ENCODE measurements around the gene AGO4. TPM values are rescaled to one million over a fixed set of nuclear protein-coding genes. Genes with fewer than 3 reads are reported as not detected.

The AGO4 gene
- polyA plus RNA-seq, 3 donors: 20.0 to 46.9 (median 24.0) TPM

DNA sequence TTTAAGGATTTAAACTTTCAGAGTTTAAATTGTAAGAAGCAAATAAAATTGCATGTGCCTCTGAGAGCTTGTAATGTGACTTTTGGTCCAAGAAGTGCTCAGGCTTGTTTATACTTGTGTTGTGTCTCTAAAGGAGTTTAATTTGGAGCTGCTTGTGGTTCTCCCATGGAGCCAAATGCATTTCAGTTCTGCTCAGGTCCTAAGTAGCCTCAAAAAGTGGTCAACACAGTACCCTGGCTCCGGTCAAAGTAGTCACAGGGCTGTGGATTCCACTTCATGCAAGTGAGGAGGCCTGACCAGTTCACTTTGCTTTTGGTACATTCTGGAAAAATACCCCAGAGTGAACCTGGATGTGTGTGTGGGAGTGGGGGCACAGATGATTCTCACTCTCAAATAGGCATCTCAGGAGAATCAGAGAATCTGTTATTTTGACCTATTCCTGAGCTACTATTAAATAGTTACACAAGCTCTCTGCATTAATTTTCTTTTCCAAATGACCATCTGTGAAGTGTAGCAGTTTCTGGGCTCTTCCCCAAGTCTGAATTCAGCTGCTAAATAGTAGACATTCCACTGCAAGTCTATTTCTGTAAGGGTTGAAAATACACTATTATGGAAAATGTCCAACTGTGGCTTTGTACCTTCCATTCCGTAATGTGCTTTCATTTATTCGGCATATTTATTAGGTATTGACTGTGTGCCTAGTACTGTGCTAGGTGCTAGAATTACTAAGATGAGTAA, 43.5 kb downstream of the AGO4 start:
- no peaks in the 10 kb centered on the region for H3K27me3 ChIP-seq (ENCODE audit: control insufficient read depth in 2 of 2, insufficient read depth in 2 of 2, low read length in 2 of 2)
- peaks cover 68 to 84% of the 10 kb centered on the region in 2 donors for H3K36me3 Mint-ChIP-seq
- DNase-seq: no peak
- H3K27ac Mint-ChIP-seq: no peak overlapping the region
- no peak overlapping the region for H3K4me3 ChIP-seq (replicated peaks in 1 of 3; ENCODE audit: low read depth in 2 of 3, low read length in 3 of 3)
- 95% methylated on average over 3 of the region's 3 CpGs for WGBS (ENCODE audit: insufficient coverage)
- H3K36me3 ChIP-seq (replicated peaks in 1 of 2; ENCODE audit: control insufficient read depth in 1 of 2, insufficient read depth in 2 of 2, low read length in 2 of 2): peaks cover 69 to 90% of the 10 kb centered on the region in 2 donors
- no peak overlapping the region for H3K4me3 Mint-ChIP-seq
- no peak overlapping the region for H3K9ac ChIP-seq (ENCODE audit: insufficient read depth, low read length, poor library complexity, severe bottlenecking)
- H3K9me3 ChIP-seq (replicated peaks in 1 of 2; ENCODE audit: control insufficient read depth in 1 of 2, insufficient read depth in 1 of 2, low read length in 2 of 2): no peaks in the 10 kb centered on the region
- H3K4me1 Mint-ChIP-seq: peaks cover 13% of the 10 kb centered on the region
- H3K27me3 Mint-ChIP-seq (ENCODE audit: low read depth in 3 of 3): peaks cover 0 to 3% (median 0%) of the 10 kb centered on the region in 3 donors
- peaks cover 11 to 12% of the 10 kb centered on the region in 2 donors for H3K4me1 ChIP-seq (ENCODE audit: control insufficient read depth in 1 of 2, insufficient read depth in 2 of 2, low read length in 2 of 2)
- H3K4me2 ChIP-seq (replicated peaks; ENCODE audit: extremely low read depth, low read length, poor library complexity, severe bottlenecking): no peak overlapping the region
- H2AFZ ChIP-seq (ENCODE audit: insufficient read depth, low read depth, low read length, poor library complexity, severe bottlenecking): no peak overlapping the region
- intact Hi-C loops (cut with micrococcal nuclease): no loop called here
- H3K79me2 ChIP-seq (ENCODE audit: insufficient read depth, low read length): peaks cover 32% of the 10 kb centered on the region
- TF ChIP-seq, protein P1, sequence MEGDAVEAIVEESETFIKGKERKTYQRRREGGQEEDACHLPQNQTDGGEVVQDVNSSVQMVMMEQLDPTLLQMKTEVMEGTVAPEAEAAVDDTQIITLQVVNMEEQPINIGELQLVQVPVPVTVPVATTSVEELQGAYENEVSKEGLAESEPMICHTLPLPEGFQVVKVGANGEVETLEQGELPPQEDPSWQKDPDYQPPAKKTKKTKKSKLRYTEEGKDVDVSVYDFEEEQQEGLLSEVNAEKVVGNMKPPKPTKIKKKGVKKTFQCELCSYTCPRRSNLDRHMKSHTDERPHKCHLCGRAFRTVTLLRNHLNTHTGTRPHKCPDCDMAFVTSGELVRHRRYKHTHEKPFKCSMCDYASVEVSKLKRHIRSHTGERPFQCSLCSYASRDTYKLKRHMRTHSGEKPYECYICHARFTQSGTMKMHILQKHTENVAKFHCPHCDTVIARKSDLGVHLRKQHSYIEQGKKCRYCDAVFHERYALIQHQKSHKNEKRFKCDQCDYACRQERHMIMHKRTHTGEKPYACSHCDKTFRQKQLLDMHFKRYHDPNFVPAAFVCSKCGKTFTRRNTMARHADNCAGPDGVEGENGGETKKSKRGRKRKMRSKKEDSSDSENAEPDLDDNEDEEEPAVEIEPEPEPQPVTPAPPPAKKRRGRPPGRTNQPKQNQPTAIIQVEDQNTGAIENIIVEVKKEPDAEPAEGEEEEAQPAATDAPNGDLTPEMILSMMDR (IDR thresholded peaks at IDR 0.05): no peak
- H3K9me3 Mint-ChIP-seq: no peaks in the 10 kb centered on the region
- H3K27ac ChIP-seq (ENCODE audit: low read depth in 1 of 2, low read length in 2 of 2): peak overlapping the region in 1 of 2 donors; percentile 64
- peaks cover 30% of the 10 kb centered on the region for H4K20me1 ChIP-seq (ENCODE audit: insufficient read depth, low read length)

DNA sequence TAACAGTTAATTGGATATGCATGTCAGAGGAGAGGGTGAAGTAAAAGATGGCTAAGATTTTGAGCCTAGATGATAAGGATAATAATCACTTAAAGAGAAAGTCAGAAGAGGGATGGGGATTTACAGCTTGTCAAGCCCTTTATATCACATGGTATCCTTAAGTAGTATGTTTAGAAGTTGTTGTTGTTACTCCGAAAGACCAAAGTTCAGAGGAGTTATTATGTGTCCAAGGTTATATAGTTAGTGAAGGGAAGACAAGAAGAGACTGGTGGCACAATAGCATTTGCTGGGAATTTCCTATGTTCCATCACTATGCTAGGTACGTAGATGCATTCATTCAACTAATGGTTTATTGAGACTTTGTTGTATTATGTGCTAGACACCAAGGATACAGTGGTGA, 44.4 kb downstream of the AGO4 start:
- no CpG with 5 or more reads among the region's 2 CpGs for WGBS (ENCODE audit: insufficient coverage)
- Histone ChIP-seq H3K79me2 (ENCODE audit: insufficient read depth, low read length) (peaks cover 27% of the 10 kb centered on the region), H3K27me3 (ENCODE audit: control insufficient read depth in 2 of 2, insufficient read depth in 2 of 2, low read length in 2 of 2) (no peaks in the 10 kb centered on the region), H3K9me3 (replicated peaks in 1 of 2; ENCODE audit: control insufficient read depth in 1 of 2, insufficient read depth in 1 of 2, low read length in 2 of 2) (no peaks in the 10 kb centered on the region), H4K20me1 (ENCODE audit: insufficient read depth, low read length) (peaks cover 30% of the 10 kb centered on the region), H3K27ac (ENCODE audit: low read depth in 1 of 2, low read length in 2 of 2) (peak overlapping the region in 1 of 2 donors; percentile 64), H3K4me3 (replicated peaks in 1 of 3; ENCODE audit: low read depth in 2 of 3, low read length in 3 of 3) (no peak overlapping the region), H2AFZ (ENCODE audit: insufficient read depth, low read depth, low read length, poor library complexity, severe bottlenecking) (no peak overlapping the region), H3K4me1 (ENCODE audit: control insufficient read depth in 1 of 2, insufficient read depth in 2 of 2, low read length in 2 of 2) (peaks cover 11% of the 10 kb centered on the region in 2 donors), H3K9ac (ENCODE audit: insufficient read depth, low read length, poor library complexity, severe bottlenecking) (no peak overlapping the region), H3K36me3 (replicated peaks in 1 of 2; ENCODE audit: control insufficient read depth in 1 of 2, insufficient read depth in 2 of 2, low read length in 2 of 2) (peaks cover 65 to 93% of the 10 kb centered on the region in 2 donors), H3K4me2 (replicated peaks; ENCODE audit: extremely low read depth, low read length, poor library complexity, severe bottlenecking) (no peak overlapping the region)
- peak overlapping the region in 2 of 7 donors; percentile 3 to 15 for H3K27ac Mint-ChIP-seq
- no peak overlapping the region for H3K4me3 Mint-ChIP-seq
- H3K9me3 Mint-ChIP-seq: no peaks in the 10 kb centered on the region
- peaks cover 67 to 80% of the 10 kb centered on the region in 2 donors for H3K36me3 Mint-ChIP-seq
- intact Hi-C loops (cut with micrococcal nuclease): no loop called here
- peaks cover 0 to 4% (median 0%) of the 10 kb centered on the region in 3 donors for H3K27me3 Mint-ChIP-seq (ENCODE audit: low read depth in 3 of 3)
- no peak for DNase-seq
- TF ChIP-seq, protein P1 (IDR thresholded peaks at IDR 0.05): no peak
- H3K4me1 Mint-ChIP-seq: peaks cover 12% of the 10 kb centered on the region

Measured in CD14-positive monocyte (primary cell).